PC-9 (cell line): ENCODE results near the gene MYH11.

ENCODE experiments used
- CTCF ChIP-seq: fragments of 200-600 bp; sonication (generic); conservative IDR thresholded peaks from 2 replicates; pipeline ENCODE4 v1.6.1; 2017; ENCODE audit warnings: mixed run types, antibody characterized with exemption, mild to moderate bottlenecking, moderate library complexity
- EZH2 ChIP-seq: fragments of 200-600 bp; sonication (generic); IDR thresholded peaks from 2 replicates; pipeline ENCODE4 v1.8.0; 2017; ENCODE audit warnings: antibody characterized with exemption, low read depth

- TF ChIP-seq EZH2 (no peak), CTCF (no peak)
Measured at GRCh38 chr16:15865742-15866141, 8.9 kb upstream of the MYH11 start.
